Epithelial cell of proximal tubule (primary cell): ENCODE measurements around the gene ST7. TPM values are rescaled to one million over a fixed set of nuclear protein-coding genes. Genes with fewer than 3 reads are reported as not detected.
"Not testable (repeated sequence)": the region's sequence is repeated elsewhere in the genome, so short reads cannot be mapped to it uniquely, and the experiment has no call there.

Source experiments
- DNase-seq: peaks from one replicate; pipeline ENCODE4 v3.0.0-alpha.2; 2011; ENCODE audit warnings: low read depth
- H3K4me3 ChIP-seq: 2 replicates; pipeline ENCODE4 v1.5.1; 2011; ENCODE audit warnings: low read depth, mild to moderate bottlenecking, low read length
- total RNA-seq: library from RNA; depleted of rRNA; stranded (reverse); fragments of >200 nt; gene quantifications from 2 replicates; pipeline ENCODE4 v1.2.3, GENCODE V29; 2015
- TF ChIP-seq, protein P1 (sequence below): conservative IDR thresholded peaks from 2 replicates; pipeline ENCODE4 v1.5.1; 2012; ENCODE audit warnings: low read depth, mild to moderate bottlenecking, low read length

The ST7 gene
- total RNA-seq, 1 donor from 2014 or later: 19.4 TPM

DNA sequence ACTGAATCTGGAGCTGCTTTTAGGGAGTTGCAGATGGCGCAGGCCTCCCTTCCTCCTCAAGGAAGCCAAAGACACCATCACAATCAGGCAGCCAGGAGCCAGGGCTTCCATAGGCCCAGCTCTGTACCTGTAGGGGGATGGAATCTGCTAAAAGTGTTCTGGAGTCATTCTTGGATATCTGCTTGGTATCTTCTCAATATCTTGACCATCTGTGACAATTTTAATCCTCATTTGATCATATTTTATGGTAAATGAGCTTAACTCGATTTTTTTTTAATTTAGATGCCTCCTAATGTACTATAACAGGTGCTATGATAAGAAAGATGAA is 3.1 kb downstream of the ST7 start:
- no peak overlapping the region for H3K4me3 ChIP-seq
- TF ChIP-seq, protein P1, sequence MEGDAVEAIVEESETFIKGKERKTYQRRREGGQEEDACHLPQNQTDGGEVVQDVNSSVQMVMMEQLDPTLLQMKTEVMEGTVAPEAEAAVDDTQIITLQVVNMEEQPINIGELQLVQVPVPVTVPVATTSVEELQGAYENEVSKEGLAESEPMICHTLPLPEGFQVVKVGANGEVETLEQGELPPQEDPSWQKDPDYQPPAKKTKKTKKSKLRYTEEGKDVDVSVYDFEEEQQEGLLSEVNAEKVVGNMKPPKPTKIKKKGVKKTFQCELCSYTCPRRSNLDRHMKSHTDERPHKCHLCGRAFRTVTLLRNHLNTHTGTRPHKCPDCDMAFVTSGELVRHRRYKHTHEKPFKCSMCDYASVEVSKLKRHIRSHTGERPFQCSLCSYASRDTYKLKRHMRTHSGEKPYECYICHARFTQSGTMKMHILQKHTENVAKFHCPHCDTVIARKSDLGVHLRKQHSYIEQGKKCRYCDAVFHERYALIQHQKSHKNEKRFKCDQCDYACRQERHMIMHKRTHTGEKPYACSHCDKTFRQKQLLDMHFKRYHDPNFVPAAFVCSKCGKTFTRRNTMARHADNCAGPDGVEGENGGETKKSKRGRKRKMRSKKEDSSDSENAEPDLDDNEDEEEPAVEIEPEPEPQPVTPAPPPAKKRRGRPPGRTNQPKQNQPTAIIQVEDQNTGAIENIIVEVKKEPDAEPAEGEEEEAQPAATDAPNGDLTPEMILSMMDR: no peak

DNA sequence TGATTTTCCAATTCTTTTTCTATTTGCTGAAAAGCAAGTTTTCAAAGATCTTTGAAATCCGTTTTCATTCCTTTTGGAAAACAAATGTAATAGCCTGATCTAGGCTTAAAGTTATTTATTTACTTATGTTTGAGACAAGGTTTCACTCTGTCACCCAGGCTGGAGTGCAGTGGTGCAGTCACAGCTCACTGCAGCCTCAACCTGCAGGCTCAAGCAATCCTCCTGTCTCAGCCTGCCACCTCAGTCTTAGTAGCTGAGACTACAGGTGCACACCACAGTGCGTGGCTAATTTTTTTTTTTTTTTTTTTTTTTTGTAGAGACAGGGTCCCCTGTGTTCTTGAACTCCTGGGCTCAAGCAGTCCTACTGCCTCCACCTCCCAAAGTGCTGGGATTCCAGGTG is 4.6 kb downstream of the ST7 start:
- no peak for DNase-seq
- TF ChIP-seq, protein P1: no peak
- no peak overlapping the region for H3K4me3 ChIP-seq

More for the DNA sequence above, 3.1 kb downstream of the ST7 start:
- no peak for DNase-seq

DNA sequence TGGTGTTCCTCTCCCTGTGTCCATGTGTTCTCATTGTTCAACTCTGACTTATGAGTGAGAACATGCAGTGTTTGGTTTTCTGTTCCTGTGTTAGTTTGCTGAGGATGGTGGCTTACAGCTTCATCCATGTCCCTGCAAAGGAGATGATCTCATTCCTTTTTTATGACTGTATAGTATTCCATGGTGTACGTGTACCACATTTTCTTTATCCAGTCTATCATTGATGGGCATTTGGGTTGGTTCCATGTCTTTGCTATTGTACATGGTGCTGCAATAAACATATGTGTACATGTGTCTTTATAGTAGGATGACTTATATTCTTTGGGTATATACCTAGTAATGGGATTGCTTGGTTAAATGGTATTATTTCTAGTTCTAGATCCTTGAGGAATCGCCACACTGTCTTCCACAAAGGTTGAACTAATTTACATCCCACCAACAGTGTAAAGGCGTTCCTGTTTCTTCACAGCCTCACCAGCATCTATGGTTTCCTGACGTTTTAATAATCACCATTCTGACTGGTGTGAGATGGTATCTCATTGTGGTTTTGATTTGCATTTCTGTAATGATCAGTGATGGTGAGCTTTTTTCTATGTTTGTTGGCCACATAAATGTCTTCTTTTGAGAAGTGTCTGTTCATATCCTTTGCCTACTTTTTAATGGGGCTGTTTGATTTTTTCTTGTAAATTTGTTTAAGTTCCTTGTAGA is 8.8 kb downstream of the ST7 start:
- DNase-seq, H3K4me3 ChIP-seq: not testable (repeated sequence)

DNA sequence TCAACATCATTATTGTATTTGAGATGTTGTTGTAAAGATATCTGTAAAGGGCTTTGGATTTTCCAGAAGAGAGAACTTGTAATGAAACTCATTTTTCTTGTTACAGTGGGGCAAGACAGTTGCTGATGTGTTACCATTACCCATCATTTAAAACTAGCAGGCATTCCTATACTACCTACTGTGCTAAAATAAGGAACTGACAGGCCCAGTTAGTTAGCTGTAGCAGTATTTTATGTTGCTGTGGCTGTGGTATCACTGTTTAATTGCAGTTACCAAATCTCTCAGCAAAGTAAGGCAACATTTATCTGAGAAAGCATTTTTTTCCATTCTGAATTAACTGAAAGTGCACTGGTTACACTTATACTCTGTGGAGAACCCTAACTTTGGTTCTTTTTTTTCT is 9.9 kb downstream of the ST7 start:
- DNase-seq: no peak
- H3K4me3 ChIP-seq: no peak overlapping the region
- TF ChIP-seq, protein P1: no peak

GRCh38 chr7:116966601-116967000 is 13.3 kb downstream of the ST7 start:
- DNase-seq: no peak
- TF ChIP-seq, protein P1: no peak
- H3K4me3 ChIP-seq: no peak overlapping the region

- no peak overlapping the region for H3K4me3 ChIP-seq
- TF ChIP-seq, protein P1: no peak
- DNase-seq: no peak
Measured at GRCh38 chr7:116967254-116967922, 14.1 kb downstream of the ST7 start.

- TF ChIP-seq, protein P1: no peak
- DNase-seq: no peak
Measured at GRCh38 chr7:116967983-116968382, 14.7 kb downstream of the ST7 start.

More at GRCh38 chr7:116967983-116968382, 14.7 kb downstream of the ST7 start:
- no peak overlapping the region for H3K4me3 ChIP-seq
